CD14-positive monocyte (primary cell): ENCODE results near the gene CACNG3. TPM values are rescaled to one million over a fixed set of nuclear protein-coding genes. Genes with fewer than 3 reads are reported as not detected.

Source experiments
- DNase-seq, 3 donors: peaks; one replicate each; pipeline ENCODE4 v3.0.0-alpha.2; 2011 to 2022
- H2AFZ ChIP-seq: 2 replicates; pipeline ENCODE4 v1.6.0; 2012; ENCODE audit warnings: mild to moderate bottlenecking, low read depth, low read length, inconsistent platforms; ENCODE audit not compliant: insufficient read depth, poor library complexity, severe bottlenecking
- H3K27ac ChIP-seq, 2 donors: 1 replicate in 1 of 2; 2 replicates in 1 of 2; pipeline ENCODE4 v1.5.1; 2012 to 2013; ENCODE audit warnings: low read length in 2 of 2, control low read depth in 1 of 2, inconsistent platforms in 1 of 2, low read depth in 1 of 2, mild to moderate bottlenecking in 1 of 2
- H3K27me3 ChIP-seq, 2 donors: one replicate each; pipeline versions ENCODE4 v1.6.0 to v1.6.1; 2011 to 2013; ENCODE audit warnings: low read length in 2 of 2; ENCODE audit not compliant: control insufficient read depth in 2 of 2, insufficient read depth in 2 of 2
- H3K36me3 ChIP-seq, 2 donors: replicated peaks in 1 of 2; 1 replicate in 1 of 2; 2 replicates in 1 of 2; pipeline versions ENCODE4 v1.5.1 to v1.6.1; 2012 to 2013; ENCODE audit warnings: low read length in 2 of 2, control low read depth in 1 of 2, inconsistent platforms in 1 of 2, mild to moderate bottlenecking in 1 of 2; ENCODE audit not compliant: insufficient read depth in 2 of 2, control insufficient read depth in 1 of 2
- H3K4me1 ChIP-seq, 2 donors: 1 replicate in 1 of 2; 2 replicates in 1 of 2; pipeline versions ENCODE4 v1.5.1 to v1.6.1; 2012 to 2013; ENCODE audit warnings: low read length in 2 of 2, control low read depth in 1 of 2, inconsistent platforms in 1 of 2, mild to moderate bottlenecking in 1 of 2, moderate library complexity in 1 of 2; ENCODE audit not compliant: insufficient read depth in 2 of 2, control insufficient read depth in 1 of 2
- H3K4me2 ChIP-seq: replicated peaks from 2 replicates; pipeline ENCODE3; 2012; ENCODE audit warnings: low read length, moderate library complexity, mild to moderate bottlenecking; ENCODE audit not compliant: poor library complexity, severe bottlenecking; ENCODE audit errors: extremely low read depth
- H3K4me3 ChIP-seq, 3 experiments: fragments of 200-600 bp in 1 of 3; sonication (generic) in 1 of 3; replicated peaks in 1 of 3; 1 replicate in 2 of 3; 2 replicates in 1 of 3; pipeline ENCODE4 v1.5.1; 2011 to 2013; ENCODE audit warnings: low read length in 3 of 3, mild to moderate bottlenecking in 3 of 3, control low read depth in 2 of 3, low read depth in 2 of 3, inconsistent platforms in 1 of 3, moderate library complexity in 1 of 3
- H3K79me2 ChIP-seq: 2 replicates; pipeline ENCODE4 v1.6.0; 2012; ENCODE audit warnings: mild to moderate bottlenecking, control low read depth, inconsistent platforms, low read length, moderate library complexity; ENCODE audit not compliant: insufficient read depth
- H3K9ac ChIP-seq: 2 replicates; pipeline ENCODE4 v1.6.0; 2017; ENCODE audit warnings: low read length, mild to moderate bottlenecking; ENCODE audit not compliant: insufficient read depth, poor library complexity, severe bottlenecking
- H3K9me3 ChIP-seq, 2 donors: replicated peaks in 1 of 2; 1 replicate in 1 of 2; 2 replicates in 1 of 2; pipeline versions ENCODE4 v1.5.1 to v1.6.1; 2012 to 2013; ENCODE audit warnings: low read length in 2 of 2, control low read depth in 1 of 2; ENCODE audit not compliant: control insufficient read depth in 1 of 2, insufficient read depth in 1 of 2
- H4K20me1 ChIP-seq: 2 replicates; pipeline ENCODE4 v1.6.0; 2012; ENCODE audit warnings: mild to moderate bottlenecking, low read length, control low read depth, moderate library complexity; ENCODE audit not compliant: insufficient read depth
- H3K27ac Mint-ChIP-seq, 7 donors: one replicate each; pipeline ENCODE4 v1.8.0; 2020; ENCODE audit warnings: mild to moderate bottlenecking in 7 of 7, mixed read lengths in 7 of 7, moderate library complexity in 6 of 7, inconsistent platforms in 2 of 7
- H3K27me3 Mint-ChIP-seq, 3 donors: one replicate each; pipeline ENCODE4 v1.8.0; 2021 to 2022; ENCODE audit warnings: low read depth in 3 of 3, mild to moderate bottlenecking in 3 of 3, mixed read lengths in 3 of 3, moderate library complexity in 3 of 3, inconsistent platforms in 1 of 3
- H3K36me3 Mint-ChIP-seq, 2 donors: one replicate each; pipeline ENCODE4 v1.8.0; 2020; ENCODE audit warnings: mixed read lengths in 2 of 2, inconsistent platforms in 1 of 2, mild to moderate bottlenecking in 1 of 2
- H3K4me1 Mint-ChIP-seq: one replicate; pipeline ENCODE4 v1.8.0; 2020; ENCODE audit warnings: mild to moderate bottlenecking, mixed read lengths
- H3K4me3 Mint-ChIP-seq, 2 donors: one replicate each; pipeline ENCODE4 v1.8.0; 2020; ENCODE audit warnings: mild to moderate bottlenecking in 2 of 2, mixed read lengths in 2 of 2, moderate library complexity in 1 of 2
- H3K9me3 Mint-ChIP-seq, 7 donors: one replicate each; pipeline ENCODE4 v1.8.0; 2020 to 2022; ENCODE audit warnings: mixed read lengths in 7 of 7, mild to moderate bottlenecking in 6 of 7, moderate library complexity in 6 of 7, inconsistent platforms in 2 of 7
- WGBS: methylation state at CpG from one replicate; pipeline ENCODE4 v1.1.5; 2013; ENCODE audit warnings: missing lambda C conversion rate; ENCODE audit not compliant: insufficient coverage; 5-methylcytosine and 5-hydroxymethylcytosine counted together
- intact Hi-C, 2 donors: fragments of 100-400 bp; cut with micrococcal nuclease; formaldehyde crosslinking; loops; one replicate each; pipeline versions ENCODE4 v1.15.0 to v1.15.1; 2023
- polyA minus RNA-seq: library from RNA; depleted of rRNA, polyadenylated mRNA; stranded (reverse); fragments of >200 nt; gene quantifications from 2 replicates; pipeline ENCODE4 v1.2.3, GENCODE V29; 2012
- polyA plus RNA-seq, 3 donors: library from polyadenylated mRNA; depleted of rRNA in 1 of 3; unstranded in 2 of 3; stranded (reverse) in 1 of 3; fragments of 300-500 nt in 2 of 3; fragments of >200 nt in 1 of 3; fragmentation: Illumina TruSeq in 2 of 3; gene quantifications; 1 replicate in 2 of 3; 2 replicates in 1 of 3; pipeline ENCODE4 v1.2.3, GENCODE V29; 2012 to 2021
- total RNA-seq, 12 experiments: library from RNA in 1 of 12; stranded (reverse) in 1 of 12; fragments of 120-200 nt in 1 of 12; gene quantifications; one replicate each; pipeline ENCODE4 v1.2.4 and lab custom pipeline; 2013 to 2026; ENCODE audit warnings: mixed read lengths in 6 of 12, inconsistent platforms in 1 of 12
- TF ChIP-seq, protein P1 (sequence below): fragments of 200-600 bp; IDR thresholded peaks from one replicate; pipeline ENCODE4 v1.8.0; 2022; ENCODE audit warnings: antibody characterized with exemption, mild to moderate bottlenecking

Gene CACNG3
- not detected for total RNA-seq (2013)
- polyA plus RNA-seq (not detected), polyA minus RNA-seq (not detected in 2 replicates), total RNA-seq (lab: John Stamatoyannopoulos, UW) (0 to 0.69 (median 0.07) reads per million in 11 experiments)

DNA sequence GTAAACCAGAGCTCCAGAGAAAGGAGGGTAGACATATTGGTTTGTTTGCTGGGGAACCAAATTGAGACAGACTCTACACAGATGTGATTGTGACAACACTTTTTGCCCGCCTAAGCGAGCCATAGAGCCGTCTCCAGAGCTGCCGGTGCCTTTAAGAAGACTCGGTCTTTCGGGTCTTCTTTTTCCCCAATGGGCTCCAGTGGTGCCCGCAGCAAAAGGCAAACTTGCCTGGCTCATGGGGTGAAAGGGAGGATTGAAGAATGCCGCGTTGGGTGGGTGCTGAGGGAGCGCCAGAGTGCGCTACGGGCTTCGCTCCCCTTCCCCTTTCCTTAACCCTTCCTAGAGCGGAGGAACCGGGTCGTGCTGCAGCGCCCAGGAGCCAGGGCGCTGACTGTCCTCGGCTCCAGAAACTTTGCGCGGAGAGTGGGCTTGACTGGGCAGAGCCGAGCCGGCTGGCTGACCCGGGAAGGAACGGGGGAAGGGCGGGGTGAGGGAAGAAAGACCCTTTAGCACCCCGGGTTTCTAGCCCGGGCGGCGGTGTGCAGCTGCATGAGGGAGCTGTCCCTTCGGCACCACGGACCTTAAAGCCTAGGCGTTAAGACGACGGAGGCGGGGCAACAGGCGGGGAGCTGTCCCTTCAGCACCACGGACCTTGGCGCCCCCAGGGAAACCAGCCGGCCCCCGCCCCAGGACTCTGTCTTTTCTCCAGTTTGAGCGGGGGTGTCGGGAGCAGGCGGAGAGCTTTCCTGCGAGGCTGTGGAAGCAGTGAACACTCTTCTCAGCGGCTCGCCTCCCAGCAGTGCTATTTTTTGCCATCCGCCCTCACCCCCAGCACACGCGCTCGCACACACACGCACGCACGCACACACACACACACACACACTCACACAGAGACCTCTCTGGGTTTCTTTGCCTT, at the start of gene CACNG3:
CACNG3 (plus strand) TSS at position 880 of the 916 bp plus-strand sequence. CDS start 420 bp downstream, outside the sequence.
- Mint-ChIP-seq H3K4me3 (peak within 1 kb of the TSS; percentile 24 to 69), H3K36me3 (no peaks in the 10 kb centered on the region), H3K27ac (peak within 1 kb of the TSS in 2 of 7 donors; percentile 25 to 45), H3K27me3 (peaks cover 38 to 44% (median 42%) of the 10 kb centered on the region in 3 donors), H3K4me1 (peaks cover 3% of the 10 kb centered on the region), H3K9me3 (peaks cover 0 to 10% (median 5%) of the 10 kb centered on the region in 7 donors)
- H3K27me3 ChIP-seq, result peaks cover 20 to 41% of the 10 kb centered on the region in 2 donors
- H3K4me1 ChIP-seq, result no peaks in the 10 kb centered on the region
- H3K27ac ChIP-seq, result no peak within 1 kb of the TSS
- no peaks in the 10 kb centered on the region for H3K36me3 ChIP-seq
- H3K9ac ChIP-seq, result no peak within 1 kb of the TSS
- WGBS, result 4% methylated on average over 25 of the region's 54 CpGs
- H3K4me3 ChIP-seq, result no peak within 1 kb of the TSS
- TF ChIP-seq, protein P1, sequence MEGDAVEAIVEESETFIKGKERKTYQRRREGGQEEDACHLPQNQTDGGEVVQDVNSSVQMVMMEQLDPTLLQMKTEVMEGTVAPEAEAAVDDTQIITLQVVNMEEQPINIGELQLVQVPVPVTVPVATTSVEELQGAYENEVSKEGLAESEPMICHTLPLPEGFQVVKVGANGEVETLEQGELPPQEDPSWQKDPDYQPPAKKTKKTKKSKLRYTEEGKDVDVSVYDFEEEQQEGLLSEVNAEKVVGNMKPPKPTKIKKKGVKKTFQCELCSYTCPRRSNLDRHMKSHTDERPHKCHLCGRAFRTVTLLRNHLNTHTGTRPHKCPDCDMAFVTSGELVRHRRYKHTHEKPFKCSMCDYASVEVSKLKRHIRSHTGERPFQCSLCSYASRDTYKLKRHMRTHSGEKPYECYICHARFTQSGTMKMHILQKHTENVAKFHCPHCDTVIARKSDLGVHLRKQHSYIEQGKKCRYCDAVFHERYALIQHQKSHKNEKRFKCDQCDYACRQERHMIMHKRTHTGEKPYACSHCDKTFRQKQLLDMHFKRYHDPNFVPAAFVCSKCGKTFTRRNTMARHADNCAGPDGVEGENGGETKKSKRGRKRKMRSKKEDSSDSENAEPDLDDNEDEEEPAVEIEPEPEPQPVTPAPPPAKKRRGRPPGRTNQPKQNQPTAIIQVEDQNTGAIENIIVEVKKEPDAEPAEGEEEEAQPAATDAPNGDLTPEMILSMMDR, result no peak
- DNase-seq, result no peak
- intact Hi-C loops, result loop anchor here in 1 of 2 donors (10.0 kb wide), 1 partner anchor 521 kb away; no protein-coding TSS in a partner anchor
- no peak within 1 kb of the TSS for H2AFZ ChIP-seq
- no peaks in the 10 kb centered on the region for H3K79me2 ChIP-seq
- no peaks in the 10 kb centered on the region for H3K9me3 ChIP-seq
- H4K20me1 ChIP-seq, result no peaks in the 10 kb centered on the region
- no peak within 1 kb of the TSS for H3K4me2 ChIP-seq

DNA sequence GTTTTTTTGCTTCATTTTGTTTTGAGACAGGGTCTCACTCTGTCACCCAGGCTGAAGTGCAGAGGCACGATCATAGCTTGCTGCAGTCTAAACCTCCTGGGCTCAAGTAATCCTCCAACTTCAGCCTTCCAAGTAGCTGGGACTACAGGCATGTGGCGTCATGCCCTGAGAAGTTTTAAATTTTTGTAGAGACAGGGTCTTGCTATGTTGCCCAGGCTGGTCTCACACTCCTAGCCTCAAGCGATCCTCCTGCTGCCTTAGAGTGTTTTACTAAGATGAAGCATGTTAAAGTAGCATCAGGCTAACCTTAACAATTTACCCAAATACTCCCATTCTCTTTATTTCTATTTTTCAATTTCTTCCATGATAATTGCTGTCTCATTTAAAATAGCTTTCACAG, 49.2 kb upstream of the CACNG3 start:
- H3K9me3 ChIP-seq, result no peaks in the 10 kb centered on the region
- no peak overlapping the region for H2AFZ ChIP-seq
- Mint-ChIP-seq H3K36me3 (peaks cover 73 to 92% of the 10 kb centered on the region in 2 donors), H3K9me3 (no peaks in the 10 kb centered on the region), H3K4me3 (no peak overlapping the region), H3K27ac (no peak overlapping the region), H3K4me1 (peaks cover 2% of the 10 kb centered on the region), H3K27me3 (peaks cover 0 to 1% (median 0%) of the 10 kb centered on the region in 3 donors)
- DNase-seq, result no peak
- TF ChIP-seq, protein P1, result no peak
- H3K4me3 ChIP-seq, result no peak overlapping the region
- H3K79me2 ChIP-seq, result no peaks in the 10 kb centered on the region
- intact Hi-C loops, result no loop called here
- no peaks in the 10 kb centered on the region for H3K4me1 ChIP-seq
- no peaks in the 10 kb centered on the region for H3K27me3 ChIP-seq
- no peak overlapping the region for H3K9ac ChIP-seq
- no peak overlapping the region for H3K27ac ChIP-seq
- H3K36me3 ChIP-seq, result peaks cover 72 to 96% of the 10 kb centered on the region in 2 donors
- peaks cover 45% of the 10 kb centered on the region for H4K20me1 ChIP-seq
- H3K4me2 ChIP-seq, result no peak overlapping the region
- WGBS, result 100% methylated on average over 1 of the region's 3 CpGs
